Measurements from ENCODE around the gene SFMBT1. TPM values are rescaled to one million over a fixed set of nuclear protein-coding genes. Genes with fewer than 3 reads are reported as not detected.

Gene SFMBT1
- total and polyA plus RNA-seq, 9 of the 15 experiments (the other 6 are each of a cell fraction or from before 2014, with no cell fraction given), result 0.76 to 6.6 (median 3.6) TPM

- intact Hi-C loops (cut with micrococcal nuclease) (no loop called here), in situ Hi-C loops (cut with MboI) (no loop called here)
- H3K4me1 ChIP-seq (replicated peaks in 1 of 2; ENCODE audit: control insufficient read depth in 2 of 2, insufficient read depth in 2 of 2, low read length in 2 of 2), result peaks cover 0 to 11% of the 10 kb centered on the region in 2 experiments; a peak in 2 of 5 replicates
- no peak overlapping the region for H3K4me3 ChIP-seq
- H2AFZ ChIP-seq (ENCODE audit: low read depth, low read length), result peak overlapping the region; percentile 84
- peak overlapping the region; percentile 18; the same call in 1 of the 2 replicates for H3K4me2 ChIP-seq (ENCODE audit: insufficient read depth, low read length)
- DNase-seq (ENCODE audit: extremely low read depth in 1 of 4, low spot score in 3 of 4), result no peak
- H3K9me3 ChIP-seq (replicated peaks; ENCODE audit: control insufficient read depth, insufficient read depth, low read depth, low read length), result 0 out of 2 replicates have a peak, but pooled peaks cover 2% of the 10 kb centered on the region
- H4K20me1 ChIP-seq (replicated peaks; ENCODE audit: control insufficient read depth, insufficient read depth, low read length), result no peaks in the 10 kb centered on the region
- FAIRE-seq, result peak; percentile 23
- no peaks in the 10 kb centered on the region for H3K79me2 ChIP-seq (ENCODE audit: control insufficient read depth, insufficient read depth, low read length)
- H3K9me1 ChIP-seq (ENCODE audit: control insufficient read depth, insufficient read depth, low read length), result no peaks in the 10 kb centered on the region
- H3K9ac ChIP-seq (ENCODE audit: insufficient read depth in 1 of 2, low read depth in 2 of 2, low read length in 2 of 2), result peak overlapping the region in 1 of 2 experiments; percentile 20; a peak in 1 of 4 replicates
- POLR2A ChIA-PET, result interaction anchor here (0.6 kb wide), 1 partner anchor 109 kb away, joined by 3 read pairs; no protein-coding TSS in a partner anchor
- ATAC-seq, result no peak
- TF ChIP-seq EWSR1 (IDR thresholded peaks at IDR 0.05; ENCODE audit: borderline replicate concordance, low read depth, partially characterized antibody), result no peak
- peak; percentile 55; the same call in 1 of the 2 replicates for TF ChIP-seq SPI1 (IDR thresholded peaks at IDR 0.05; ENCODE audit: borderline replicate concordance, low read depth, low read length)
- peak; percentile 1; the same call in 1 of the 2 replicates for TF ChIP-seq L3MBTL2 (IDR thresholded peaks at IDR 0.05)
- CTCF ChIA-PET (ENCODE audit: low intra/inter-chr PET ratio), result no interaction called here
- H3K27me3 ChIP-seq (ENCODE audit: control insufficient read depth in 2 of 2, insufficient read depth in 2 of 2, low read length in 2 of 2), result no peaks in the 10 kb centered on the region
- H3K27ac ChIP-seq (ENCODE audit: extremely low read depth, low read depth, low read length), result peak overlapping the region; percentile 71; the same call in 2 of the 3 replicates
- BruUV-seq (replicated peaks), result no TSS peak
- no peaks in the 10 kb centered on the region for H3K36me3 ChIP-seq (ENCODE audit: control insufficient read depth, insufficient read depth, low read length)
These were observed 62.0 kb downstream of the SFMBT1 start for GRCh38 chr3:52983828-52984227.

- in situ Hi-C loops (cut with MboI) (no loop called here), intact Hi-C loops (cut with micrococcal nuclease) (no loop called here)
- peak overlapping the region in 1 of 2 experiments; percentile 20; a peak in 1 of 4 replicates for H3K9ac ChIP-seq (ENCODE audit: insufficient read depth in 1 of 2, low read depth in 2 of 2, low read length in 2 of 2)
- H3K4me1 ChIP-seq (replicated peaks in 1 of 2; ENCODE audit: control insufficient read depth in 2 of 2, insufficient read depth in 2 of 2, low read length in 2 of 2), result peaks cover 0 to 11% of the 10 kb centered on the region in 2 experiments; a peak in 2 of 5 replicates
- ChIA-PET POLR2A (no interaction called here), CTCF (ENCODE audit: low intra/inter-chr PET ratio) (no interaction called here)
- peak overlapping the region; percentile 71; the same call in 2 of the 3 replicates for H3K27ac ChIP-seq (ENCODE audit: extremely low read depth, low read depth, low read length)
- no peak overlapping the region for H3K4me3 ChIP-seq
- H3K4me2 ChIP-seq (ENCODE audit: insufficient read depth, low read length), result peak overlapping the region; percentile 18; the same call in 1 of the 2 replicates
- 0 out of 2 replicates have a peak, but pooled peaks cover 2% of the 10 kb centered on the region for H3K9me3 ChIP-seq (replicated peaks; ENCODE audit: control insufficient read depth, insufficient read depth, low read depth, low read length)
- no TSS peak for BruUV-seq (replicated peaks)
- no peak for FAIRE-seq
- 0 out of 2 replicates have a peak, but pooled peaks have one; percentile 29 for TF ChIP-seq MYC (IDR thresholded peaks at IDR 0.05; ENCODE audit: low read depth, low read length)
- TF ChIP-seq MYC (CRISPR knock-in tag; IDR thresholded peaks at IDR 0.05; ENCODE audit: borderline replicate concordance, low read depth), result no peak
- no peak for TF ChIP-seq STAG1 (CRISPR knock-in tag; IDR thresholded peaks at IDR 0.05; ENCODE audit: borderline replicate concordance)
- TF ChIP-seq RBM14 (IDR thresholded peaks at IDR 0.05; ENCODE audit: borderline replicate concordance, insufficient read depth, low read depth, low read length), result no peak
- no peak for TF ChIP-seq BCL6 (CRISPR knock-in tag; IDR thresholded peaks at IDR 0.05)
- TF ChIP-seq ZNF124 (CRISPR knock-in tag; IDR thresholded peaks at IDR 0.05), result no peak
- no peak for TF ChIP-seq SMARCC2 (IDR thresholded peaks at IDR 0.05; ENCODE audit: low read depth)
- TF ChIP-seq EWSR1 (IDR thresholded peaks at IDR 0.05; ENCODE audit: borderline replicate concordance, low read depth, partially characterized antibody), result no peak
- TF ChIP-seq L3MBTL2 (IDR thresholded peaks at IDR 0.05), result peak; percentile 72
- peak; percentile 98 for TF ChIP-seq SPI1 (IDR thresholded peaks at IDR 0.05; ENCODE audit: borderline replicate concordance, low read depth, low read length)
- no peak for TF ChIP-seq SIRT6 (IDR thresholded peaks at IDR 0.05; ENCODE audit: low read depth, low read length)
- TF ChIP-seq, protein P1, sequence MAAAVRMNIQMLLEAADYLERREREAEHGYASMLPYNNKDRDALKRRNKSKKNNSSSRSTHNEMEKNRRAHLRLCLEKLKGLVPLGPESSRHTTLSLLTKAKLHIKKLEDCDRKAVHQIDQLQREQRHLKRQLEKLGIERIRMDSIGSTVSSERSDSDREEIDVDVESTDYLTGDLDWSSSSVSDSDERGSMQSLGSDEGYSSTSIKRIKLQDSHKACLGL (CRISPR knock-in tag; IDR thresholded peaks at IDR 0.05; ENCODE audit: borderline replicate concordance, poor library complexity, severe bottlenecking), result no peak
- TF ChIP-seq, protein P2, sequence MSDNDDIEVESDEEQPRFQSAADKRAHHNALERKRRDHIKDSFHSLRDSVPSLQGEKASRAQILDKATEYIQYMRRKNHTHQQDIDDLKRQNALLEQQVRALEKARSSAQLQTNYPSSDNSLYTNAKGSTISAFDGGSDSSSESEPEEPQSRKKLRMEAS (CRISPR knock-in tag; IDR thresholded peaks at IDR 0.05), result peak; percentile 34; the same call in 1 of the 2 replicates
- peak; percentile 48; the same call in 1 of the 3 replicates for ATAC-seq
- no peaks in the 10 kb centered on the region for H3K9me1 ChIP-seq (ENCODE audit: control insufficient read depth, insufficient read depth, low read length)
- no peaks in the 10 kb centered on the region for H3K27me3 ChIP-seq (ENCODE audit: control insufficient read depth in 2 of 2, insufficient read depth in 2 of 2, low read length in 2 of 2)
- H4K20me1 ChIP-seq (replicated peaks; ENCODE audit: control insufficient read depth, insufficient read depth, low read length), result no peaks in the 10 kb centered on the region
- peak overlapping the region; percentile 84 for H2AFZ ChIP-seq (ENCODE audit: low read depth, low read length)
- no peak for DNase-seq (ENCODE audit: extremely low read depth in 1 of 4, low spot score in 3 of 4)
- H3K79me2 ChIP-seq (ENCODE audit: control insufficient read depth, insufficient read depth, low read length), result no peaks in the 10 kb centered on the region
- WGBS (ENCODE audit: insufficient coverage, low coverage, missing lambda C conversion rate), result 21% methylated on average over 5 of the region's 5 CpGs
- no peaks in the 10 kb centered on the region for H3K36me3 ChIP-seq (ENCODE audit: control insufficient read depth, insufficient read depth, low read length)
These were observed 62.5 kb downstream of the SFMBT1 start for GRCh38 chr3:52983336-52983807.

All from K562 (cell line).